Retinal pigment epithelial cell (primary cell): Measurements from ENCODE around the gene XXYLT1.

Experiments
- DNase-seq: peaks from one replicate; pipeline ENCODE4 v3.0.0-alpha.2; 2010; ENCODE audit warnings: low read depth
- H3K4me3 ChIP-seq: 2 replicates; pipeline ENCODE4 v1.5.1; 2011; ENCODE audit warnings: mild to moderate bottlenecking, low read length, control low read depth, moderate library complexity
- TF ChIP-seq, protein P1 (sequence below): conservative IDR thresholded peaks from 2 replicates; pipeline ENCODE4 v1.5.1; 2011; ENCODE audit warnings: low read depth, low read length, control low read depth, inconsistent platforms

The XXYLT1 gene

DNA sequence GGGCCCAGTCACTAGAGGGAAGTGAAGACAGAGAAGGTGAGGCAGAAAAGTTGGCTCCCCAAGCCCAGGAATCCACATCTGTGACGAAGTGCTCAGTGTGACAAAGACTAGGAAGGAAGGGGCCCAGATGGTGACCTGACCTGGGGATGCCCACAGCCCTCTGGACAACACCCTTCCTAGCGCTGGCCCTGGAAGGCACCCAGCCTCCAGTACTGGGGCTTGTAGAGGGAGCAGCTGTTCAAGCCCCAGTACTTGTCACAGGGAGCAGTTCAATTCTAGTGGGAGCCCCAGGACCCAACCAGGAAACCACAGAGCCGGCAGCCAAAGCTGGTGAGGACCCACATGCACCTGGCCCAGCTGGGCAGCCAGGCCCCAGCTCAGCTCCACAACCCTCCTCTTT, 190.8 kb downstream of the XXYLT1 start:
- TF ChIP-seq, protein P1, sequence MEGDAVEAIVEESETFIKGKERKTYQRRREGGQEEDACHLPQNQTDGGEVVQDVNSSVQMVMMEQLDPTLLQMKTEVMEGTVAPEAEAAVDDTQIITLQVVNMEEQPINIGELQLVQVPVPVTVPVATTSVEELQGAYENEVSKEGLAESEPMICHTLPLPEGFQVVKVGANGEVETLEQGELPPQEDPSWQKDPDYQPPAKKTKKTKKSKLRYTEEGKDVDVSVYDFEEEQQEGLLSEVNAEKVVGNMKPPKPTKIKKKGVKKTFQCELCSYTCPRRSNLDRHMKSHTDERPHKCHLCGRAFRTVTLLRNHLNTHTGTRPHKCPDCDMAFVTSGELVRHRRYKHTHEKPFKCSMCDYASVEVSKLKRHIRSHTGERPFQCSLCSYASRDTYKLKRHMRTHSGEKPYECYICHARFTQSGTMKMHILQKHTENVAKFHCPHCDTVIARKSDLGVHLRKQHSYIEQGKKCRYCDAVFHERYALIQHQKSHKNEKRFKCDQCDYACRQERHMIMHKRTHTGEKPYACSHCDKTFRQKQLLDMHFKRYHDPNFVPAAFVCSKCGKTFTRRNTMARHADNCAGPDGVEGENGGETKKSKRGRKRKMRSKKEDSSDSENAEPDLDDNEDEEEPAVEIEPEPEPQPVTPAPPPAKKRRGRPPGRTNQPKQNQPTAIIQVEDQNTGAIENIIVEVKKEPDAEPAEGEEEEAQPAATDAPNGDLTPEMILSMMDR, result no peak
- H3K4me3 ChIP-seq, result no peak overlapping the region
- DNase-seq, result no peak

DNA sequence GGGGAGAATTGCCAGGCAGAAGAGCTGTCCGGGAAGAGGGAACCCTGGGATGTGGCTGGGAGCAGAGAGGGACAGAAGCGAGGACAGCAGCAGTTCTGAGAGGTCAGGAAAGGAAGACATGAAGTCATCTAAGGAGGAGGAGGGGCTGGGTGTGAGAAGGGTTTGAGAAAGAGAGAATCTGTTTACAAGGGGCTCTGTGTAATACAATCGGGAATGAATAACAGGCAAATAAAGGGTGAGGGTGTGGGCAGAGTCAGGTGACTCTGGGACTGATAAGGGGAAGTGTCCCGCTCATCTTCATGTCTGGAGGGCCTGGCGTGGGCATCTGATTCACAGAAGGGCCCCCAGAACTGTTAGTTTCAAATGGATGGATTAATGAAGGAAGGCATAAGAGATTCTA, 191.3 kb downstream of the XXYLT1 start:
- no peak for DNase-seq
- TF ChIP-seq, protein P1, result no peak
- H3K4me3 ChIP-seq, result no peak overlapping the region

DNA sequence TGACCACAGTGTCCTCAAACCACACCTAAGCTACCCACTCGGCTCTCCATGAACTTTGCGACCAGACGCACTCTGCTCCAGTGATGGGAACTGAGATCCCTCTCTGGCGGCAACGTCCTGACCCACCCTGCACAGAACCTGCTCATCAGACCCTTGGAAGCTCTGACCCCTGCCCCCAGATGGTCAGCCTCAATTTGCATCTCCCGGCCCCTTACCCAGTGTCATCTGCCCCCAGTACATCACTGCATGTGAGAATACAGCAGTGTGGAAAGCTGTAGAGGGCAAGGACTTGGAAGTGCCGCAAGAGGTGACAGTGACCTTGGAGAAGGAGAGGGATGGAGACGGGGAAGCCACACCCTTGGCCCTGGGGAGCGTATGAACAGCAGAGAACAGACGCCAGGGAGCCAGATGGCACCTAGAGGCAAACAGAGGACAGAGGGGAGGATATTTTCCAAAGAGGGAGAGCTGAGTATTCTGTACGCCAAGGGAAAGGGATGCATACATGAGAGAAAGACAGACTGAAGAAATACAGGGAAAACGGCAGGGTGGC, 192.0 kb downstream of the XXYLT1 start:
- no peak overlapping the region for H3K4me3 ChIP-seq
- TF ChIP-seq, protein P1, result no peak
- DNase-seq, result no peak

DNA sequence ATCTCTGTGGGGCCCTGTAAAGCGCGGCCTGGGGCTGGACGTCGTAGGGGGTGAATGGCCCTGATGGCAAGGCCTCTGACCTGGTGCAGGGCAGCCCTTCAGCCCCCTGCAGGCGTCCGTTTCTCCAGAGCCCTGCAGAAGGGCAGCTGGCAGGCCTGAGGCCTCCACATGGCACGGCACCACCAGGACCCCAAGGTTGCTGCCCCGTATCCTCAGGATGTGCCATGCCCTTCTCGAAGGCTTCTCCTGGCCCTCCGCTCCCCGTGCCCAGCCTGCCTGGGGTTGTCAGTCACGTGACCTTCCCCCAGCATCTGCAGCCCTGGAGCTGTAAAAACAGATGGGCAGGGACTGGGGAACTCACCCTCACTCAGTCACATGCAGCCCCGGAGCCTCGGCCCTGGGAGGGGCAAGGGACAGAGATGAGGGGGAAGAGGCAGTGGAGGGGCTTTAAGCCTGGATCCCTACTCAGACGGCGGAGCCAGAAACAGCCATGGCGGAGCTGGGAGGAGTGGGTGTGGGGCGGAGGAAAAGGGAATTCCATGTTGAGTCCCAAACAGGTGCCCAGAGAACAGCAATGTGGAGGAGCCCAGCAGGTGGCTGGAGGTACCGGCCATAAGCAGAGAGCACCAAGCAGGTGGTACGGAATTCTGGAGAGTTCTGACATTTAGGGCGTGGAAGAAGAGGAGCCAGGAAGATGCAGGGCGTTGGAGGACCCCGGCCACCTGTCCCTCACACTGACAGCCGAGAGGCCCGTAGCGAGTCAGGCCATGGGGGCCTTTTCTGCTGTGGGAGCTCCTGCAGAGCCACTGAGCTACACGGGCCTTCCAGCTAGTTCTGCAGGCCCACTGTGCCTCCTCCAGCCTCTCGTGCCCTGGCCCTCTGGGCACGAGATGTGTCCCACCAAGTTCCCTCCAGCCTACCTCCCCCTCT, 193.1 kb downstream of the XXYLT1 start:
- no peak overlapping the region for H3K4me3 ChIP-seq
- DNase-seq, result no peak
- TF ChIP-seq, protein P1, result no peak

DNA sequence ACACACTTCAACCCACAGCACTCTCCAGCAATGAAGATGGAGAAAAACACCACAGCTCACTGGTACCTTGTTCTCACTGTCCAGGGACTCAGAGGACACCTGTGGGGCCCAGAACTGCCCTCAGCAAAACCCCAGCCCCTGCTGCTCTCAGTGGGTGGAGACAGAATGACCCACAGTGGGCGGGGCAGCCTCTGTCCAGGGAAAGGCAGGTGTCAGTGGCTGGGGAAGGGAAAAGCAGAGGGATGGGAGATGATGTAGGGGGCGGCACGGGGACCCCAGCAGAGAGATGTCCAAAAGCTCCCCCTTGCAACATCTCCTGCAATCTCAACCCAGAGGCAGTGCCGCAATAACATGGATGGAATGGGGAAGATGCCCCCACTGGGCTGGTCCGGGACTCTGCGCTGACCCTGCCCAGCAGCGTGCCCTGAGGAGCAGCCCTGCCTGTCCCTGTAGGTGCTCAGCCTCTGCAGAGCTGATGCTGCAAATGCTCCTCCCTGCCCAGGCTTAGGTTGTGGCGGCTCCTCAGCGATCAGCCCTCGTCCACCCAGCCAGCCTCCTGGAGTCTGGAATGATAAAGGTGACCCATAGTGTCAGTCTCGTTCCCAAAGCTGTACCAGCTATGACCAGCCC, 193.9 kb downstream of the XXYLT1 start:
- H3K4me3 ChIP-seq, result no peak overlapping the region
- TF ChIP-seq, protein P1, result no peak
- DNase-seq, result no peak

DNA sequence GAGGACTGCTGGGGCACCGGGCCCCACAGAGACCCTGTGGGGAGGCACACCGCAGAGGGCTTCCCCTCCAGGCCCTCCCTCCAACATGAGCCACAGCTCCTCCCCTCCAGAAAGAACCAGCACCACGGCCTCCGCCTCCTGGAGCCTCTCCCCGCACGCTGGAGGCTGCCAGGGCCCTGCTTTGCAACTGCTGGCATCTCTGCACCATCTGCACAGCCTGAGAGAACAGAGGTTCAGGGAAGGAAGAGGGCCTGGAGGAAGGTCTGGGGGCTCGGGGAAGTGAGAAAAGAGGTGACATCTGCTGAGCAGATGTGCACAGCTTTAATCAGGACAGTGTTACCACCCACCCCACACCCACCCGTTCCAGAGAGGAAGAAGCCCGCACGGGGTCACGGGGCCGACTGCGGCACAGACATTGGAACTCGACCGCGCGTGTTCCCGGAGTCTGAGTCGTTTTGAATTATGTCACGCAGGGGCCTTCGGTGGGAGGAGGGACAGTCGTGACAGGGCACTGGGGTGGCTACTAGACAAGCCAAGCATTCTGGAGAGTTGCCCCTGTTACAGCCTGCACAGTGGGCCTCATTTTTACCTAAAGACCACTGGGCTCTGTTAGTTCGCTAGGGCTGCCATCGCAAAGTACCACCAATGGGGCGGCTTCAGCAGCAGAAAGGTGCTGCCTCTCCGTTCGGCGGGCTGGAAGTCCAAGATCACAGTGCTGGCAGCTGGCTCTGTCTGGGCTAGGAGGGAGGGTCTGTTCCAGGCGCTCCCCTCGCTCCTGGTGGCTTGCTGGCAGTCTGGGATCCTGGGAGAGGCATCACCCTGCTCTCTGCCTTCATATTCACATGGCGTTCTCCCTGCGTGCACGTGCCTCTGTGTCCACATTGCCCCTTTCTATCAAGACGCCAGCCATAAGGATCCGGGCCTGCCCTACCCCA, 194.8 kb downstream of the XXYLT1 start:
- no peak overlapping the region for H3K4me3 ChIP-seq
- no peak for DNase-seq
- TF ChIP-seq, protein P1, result no peak
